GM12874 (cell line): ENCODE data around the gene AGXT.

ENCODE experiments used
- CTCF ChIP-seq: IDR thresholded peaks from 2 replicates; pipeline ENCODE4 v1.5.1; 2011; ENCODE audit warnings: low read depth, mild to moderate bottlenecking, control low read depth, low read length, moderate library complexity; ENCODE audit not compliant: insufficient read depth

AGXT gene

GRCh38 chr2:240877460-240878340, 9.1 kb downstream of the AGXT start:
- no peak for TF ChIP-seq CTCF

GRCh38 chr2:240878341-240878936, 9.8 kb downstream of the AGXT start:
- TF ChIP-seq CTCF = no peak

GRCh38 chr2:240879105-240879504, 10.5 kb downstream of the AGXT start:
- TF ChIP-seq CTCF = no peak

GRCh38 chr2:240881913-240882312, 13.3 kb downstream of the AGXT start:
- no peak for TF ChIP-seq CTCF

GRCh38 chr2:240884221-240884620, 15.6 kb downstream of the AGXT start:
- no peak for TF ChIP-seq CTCF

DNA sequence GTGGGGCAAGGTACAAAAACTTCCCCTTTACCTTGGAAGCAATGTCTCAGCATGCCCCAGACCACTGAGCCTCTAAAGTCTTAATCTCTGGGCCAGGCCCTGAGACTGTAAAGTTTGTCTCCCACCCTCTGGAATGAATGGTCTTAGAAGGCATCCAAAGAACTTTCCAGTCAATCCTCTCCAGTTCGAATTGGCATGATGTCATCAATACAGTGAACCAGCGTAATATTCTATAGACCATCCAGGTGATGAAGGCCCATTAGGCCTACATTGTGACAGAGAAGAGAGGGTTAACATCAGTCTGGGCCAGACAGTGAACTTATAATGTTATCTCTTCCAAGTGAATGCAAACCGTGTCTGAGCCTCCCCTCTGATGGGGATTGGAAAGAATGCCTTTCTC, 16.1 kb downstream of the AGXT start:
- TF ChIP-seq CTCF = no peak

DNA sequence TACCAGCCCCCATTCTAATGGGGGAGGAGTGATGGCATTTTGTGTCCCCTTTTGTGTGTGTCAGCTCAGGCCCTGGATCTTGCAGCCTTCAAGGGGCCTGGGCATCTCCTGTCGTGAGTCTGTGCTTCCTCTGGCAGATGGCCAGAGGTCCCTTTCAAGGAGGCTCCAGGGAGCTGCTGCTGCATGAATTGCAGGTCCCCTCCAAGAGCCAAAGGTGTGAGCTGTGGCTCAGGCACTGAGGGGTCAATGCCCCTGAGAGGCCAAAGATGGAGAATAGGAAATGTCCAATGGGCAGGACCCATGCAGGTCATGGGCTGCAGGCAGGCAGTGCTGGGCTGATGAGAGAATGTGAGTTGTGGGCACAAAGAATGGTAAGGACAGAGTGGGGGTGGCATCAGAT, 16.9 kb downstream of the AGXT start:
- TF ChIP-seq CTCF = no peak
